Peyer's patch (tissue), 4 donors: ENCODE data around the gene DOCK1. TPM values are rescaled to one million over a fixed set of nuclear protein-coding genes. Genes with fewer than 3 reads are reported as not detected.
"Not testable (repeated sequence)": the region's sequence is repeated elsewhere in the genome, so short reads cannot be mapped to it uniquely, and the experiment has no call there.

Experiments used
- DNase-seq, 3 donors: peaks; one replicate each; pipeline ENCODE4 v3.0.0-alpha.2; 2017 to 2019
- H3K27ac ChIP-seq, 4 donors: fragments of 200-600 bp; sonication (generic); one replicate each; pipeline ENCODE4 v1.5.1; 2016 to 2019
- H3K27me3 ChIP-seq, 2 donors: fragments of 200-600 bp; sonication (generic); one replicate each; pipeline ENCODE4 v1.5.1; 2019
- H3K36me3 ChIP-seq, 3 donors: fragments of 200-600 bp; sonication (generic); one replicate each; pipeline ENCODE4 v1.5.1; 2016 to 2019
- H3K4me1 ChIP-seq, 4 donors: fragments of 200-600 bp; sonication (generic); one replicate each; pipeline ENCODE4 v1.5.1; 2016 to 2019
- H3K4me3 ChIP-seq, 4 donors: fragments of 200-600 bp; sonication (generic); 1 replicate in 3 of 4; 2 replicates in 1 of 4; pipeline ENCODE4 v1.5.1; 2016 to 2019; ENCODE audit warnings: mild to moderate bottlenecking in 1 of 4
- H3K9me3 ChIP-seq, 4 donors: fragments of 200-600 bp; sonication (generic); one replicate each; pipeline ENCODE4 v1.5.1; 2016 to 2019; ENCODE audit warnings: mild to moderate bottlenecking in 1 of 4
- POLR2A ChIP-seq, 2 donors: fragments of 450-650 bp; IDR thresholded peaks; one replicate each; pipeline ENCODE4 v1.5.1; 2017; ENCODE audit warnings: antibody characterized with exemption in 2 of 2, mild to moderate bottlenecking in 2 of 2, moderate library complexity in 2 of 2
- total RNA-seq, 4 donors: library from RNA; depleted of rRNA; stranded (reverse); fragments of >200 nt; gene quantifications; one replicate each; pipeline ENCODE4 v1.1.0, GENCODE V29; 2016
- TF ChIP-seq, protein P1 (sequence below), 6 experiments: fragments of 450-650 bp in 4 of 6; fragments of 200-600 bp in 2 of 6; sonication (generic) in 1 of 6; IDR thresholded peaks; one replicate each; pipeline ENCODE4 v1.5.1; 2017 to 2019; ENCODE audit warnings: antibody characterized with exemption in 6 of 6, mild to moderate bottlenecking in 3 of 6, moderate library complexity in 1 of 6

Gene DOCK1
- total RNA-seq, 4 donors from 2014 or later = 42.0 to 117 (median 92.2) TPM

DNA sequence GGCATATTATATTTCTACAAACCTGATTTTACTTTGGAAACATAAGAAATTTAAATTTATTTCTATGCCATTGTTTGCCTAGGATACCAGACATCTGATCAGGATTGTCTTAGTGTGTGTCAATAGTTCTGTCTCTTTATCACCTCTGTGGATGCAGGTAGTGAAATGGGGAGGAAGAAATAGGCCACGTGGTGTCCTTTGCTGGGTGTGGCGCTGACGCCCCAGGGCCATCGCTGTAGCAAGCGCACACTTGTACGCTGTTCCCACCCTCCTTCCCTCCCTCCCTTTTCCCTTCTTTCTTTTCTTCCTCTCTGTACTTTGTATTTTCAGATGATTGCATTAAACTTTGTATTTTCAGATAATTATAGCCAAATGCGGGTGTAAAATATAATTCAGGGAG is 5.0 kb downstream of the DOCK1 start:
- no peak for DNase-seq
- H3K9me3 ChIP-seq = no peaks in the 10 kb centered on the region
- H3K4me1 ChIP-seq = peaks cover 0 to 6% (median 0%) of the 10 kb centered on the region in 4 donors
- TF ChIP-seq, protein P1, sequence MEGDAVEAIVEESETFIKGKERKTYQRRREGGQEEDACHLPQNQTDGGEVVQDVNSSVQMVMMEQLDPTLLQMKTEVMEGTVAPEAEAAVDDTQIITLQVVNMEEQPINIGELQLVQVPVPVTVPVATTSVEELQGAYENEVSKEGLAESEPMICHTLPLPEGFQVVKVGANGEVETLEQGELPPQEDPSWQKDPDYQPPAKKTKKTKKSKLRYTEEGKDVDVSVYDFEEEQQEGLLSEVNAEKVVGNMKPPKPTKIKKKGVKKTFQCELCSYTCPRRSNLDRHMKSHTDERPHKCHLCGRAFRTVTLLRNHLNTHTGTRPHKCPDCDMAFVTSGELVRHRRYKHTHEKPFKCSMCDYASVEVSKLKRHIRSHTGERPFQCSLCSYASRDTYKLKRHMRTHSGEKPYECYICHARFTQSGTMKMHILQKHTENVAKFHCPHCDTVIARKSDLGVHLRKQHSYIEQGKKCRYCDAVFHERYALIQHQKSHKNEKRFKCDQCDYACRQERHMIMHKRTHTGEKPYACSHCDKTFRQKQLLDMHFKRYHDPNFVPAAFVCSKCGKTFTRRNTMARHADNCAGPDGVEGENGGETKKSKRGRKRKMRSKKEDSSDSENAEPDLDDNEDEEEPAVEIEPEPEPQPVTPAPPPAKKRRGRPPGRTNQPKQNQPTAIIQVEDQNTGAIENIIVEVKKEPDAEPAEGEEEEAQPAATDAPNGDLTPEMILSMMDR (IDR thresholded peaks at IDR 0.05) = no peak
- no peak for TF ChIP-seq POLR2A (IDR thresholded peaks at IDR 0.05)
- H3K27ac ChIP-seq = no peak overlapping the region
- H3K4me3 ChIP-seq = no peak overlapping the region
- no peaks in the 10 kb centered on the region for H3K27me3 ChIP-seq
- H3K36me3 ChIP-seq = no peaks in the 10 kb centered on the region

DNA sequence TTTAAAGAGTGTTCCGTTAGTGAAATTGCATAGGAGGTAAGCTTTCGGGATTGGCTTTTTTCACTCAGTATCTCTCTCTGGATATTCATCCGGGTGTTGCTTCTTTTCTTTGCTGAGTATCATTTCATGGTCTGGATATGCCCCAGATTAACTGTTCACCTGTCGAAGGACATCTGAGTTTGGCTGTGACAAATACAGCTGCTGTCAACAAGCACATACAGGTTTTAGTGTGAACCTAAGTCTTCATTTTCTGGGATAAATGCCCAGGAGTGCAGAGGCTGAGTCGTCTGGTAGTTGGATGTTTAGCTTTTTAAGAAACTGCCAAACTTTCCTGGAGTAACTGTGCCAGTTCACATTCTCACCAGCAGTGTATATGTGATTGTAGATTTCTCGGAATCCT is 5.6 kb downstream of the DOCK1 start:
- no peak for TF ChIP-seq POLR2A (IDR thresholded peaks at IDR 0.05)
- TF ChIP-seq, protein P1 (IDR thresholded peaks at IDR 0.05) = no peak
- H3K4me3 ChIP-seq = no peak overlapping the region
- no peak overlapping the region for H3K27ac ChIP-seq
- H3K4me1 ChIP-seq = peaks cover 0 to 6% (median 0%) of the 10 kb centered on the region in 4 donors
- no peaks in the 10 kb centered on the region for H3K36me3 ChIP-seq
- H3K27me3 ChIP-seq = no peaks in the 10 kb centered on the region
- no peak for DNase-seq
- no peaks in the 10 kb centered on the region for H3K9me3 ChIP-seq

DNA sequence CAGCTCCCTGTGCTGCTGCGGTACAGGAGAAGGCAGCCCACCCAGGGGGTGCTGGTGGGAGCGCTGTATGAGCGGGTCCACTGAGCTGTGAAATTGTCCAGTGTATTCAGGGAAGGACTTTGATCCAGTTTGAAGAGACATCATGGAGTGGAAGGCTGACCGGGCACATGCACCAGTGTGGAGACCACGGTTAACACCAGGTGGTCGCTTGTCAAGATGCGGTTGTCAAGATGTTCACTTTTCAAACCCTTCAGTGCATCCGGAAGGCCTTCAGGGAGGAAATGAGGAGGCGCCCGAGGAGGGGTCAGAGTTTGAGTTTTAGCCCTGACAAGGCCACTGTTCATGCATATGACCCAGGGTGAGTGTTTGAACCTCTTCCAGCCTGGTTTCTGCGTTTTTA is 6.1 kb downstream of the DOCK1 start:
- TF ChIP-seq POLR2A (IDR thresholded peaks at IDR 0.05) = no peak
- Histone ChIP-seq H3K4me3 (no peak overlapping the region), H3K4me1 (peaks cover 0 to 5% (median 0%) of the 10 kb centered on the region in 4 donors), H3K36me3 (no peaks in the 10 kb centered on the region), H3K27ac (no peak overlapping the region), H3K27me3 (no peaks in the 10 kb centered on the region), H3K9me3 (no peaks in the 10 kb centered on the region)
- no peak for DNase-seq

DNA sequence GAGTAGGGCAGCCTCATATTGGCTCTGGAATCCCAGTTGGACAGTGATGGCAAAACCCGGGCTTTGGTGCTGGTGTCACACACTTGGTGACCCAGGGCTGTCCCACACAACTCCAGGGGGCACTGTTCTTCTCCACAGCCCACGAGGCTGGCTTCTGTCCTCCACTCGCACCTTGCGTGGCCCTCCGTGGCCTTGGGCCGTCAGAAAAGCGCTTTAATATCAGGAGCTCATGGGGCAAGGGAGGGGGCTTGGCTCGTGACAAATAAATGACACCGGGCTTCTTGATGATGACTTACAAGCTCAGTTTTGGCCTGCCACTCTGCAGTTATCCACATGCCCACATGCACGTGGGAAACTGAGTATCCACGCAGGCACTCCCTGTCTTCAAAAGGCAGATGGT is 8.1 kb downstream of the DOCK1 start:
- Histone ChIP-seq H3K4me1 (peaks cover 0 to 4% (median 0%) of the 10 kb centered on the region in 4 donors), H3K27me3 (no peaks in the 10 kb centered on the region), H3K9me3 (no peaks in the 10 kb centered on the region), H3K4me3 (no peak overlapping the region), H3K27ac (no peak overlapping the region), H3K36me3 (no peaks in the 10 kb centered on the region)
- DNase-seq = no peak
- TF ChIP-seq POLR2A (IDR thresholded peaks at IDR 0.05) = no peak
- TF ChIP-seq, protein P1 (IDR thresholded peaks at IDR 0.05) = no peak

DNA sequence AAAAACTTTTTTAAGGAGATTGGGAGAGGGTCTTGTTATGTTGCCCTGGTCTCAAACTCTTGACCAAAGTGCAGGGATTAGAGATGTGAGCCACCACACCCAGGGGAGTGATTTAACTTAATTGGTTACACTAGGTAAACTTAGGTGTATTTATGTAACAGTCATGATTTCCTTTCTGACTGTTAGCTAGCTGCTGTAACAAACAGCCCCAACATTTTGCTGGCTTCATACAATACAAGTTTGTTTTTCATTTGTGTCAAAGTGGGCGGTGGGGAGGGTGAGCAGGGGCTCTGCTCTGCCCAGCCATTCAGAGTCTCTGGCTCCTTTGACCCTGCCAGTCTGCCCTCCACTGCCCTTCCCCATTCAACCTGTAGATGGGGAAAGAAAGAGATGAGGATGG is 9.3 kb downstream of the DOCK1 start:
- no peak for TF ChIP-seq POLR2A (IDR thresholded peaks at IDR 0.05)
- TF ChIP-seq, protein P1 (IDR thresholded peaks at IDR 0.05) = no peak

DNA sequence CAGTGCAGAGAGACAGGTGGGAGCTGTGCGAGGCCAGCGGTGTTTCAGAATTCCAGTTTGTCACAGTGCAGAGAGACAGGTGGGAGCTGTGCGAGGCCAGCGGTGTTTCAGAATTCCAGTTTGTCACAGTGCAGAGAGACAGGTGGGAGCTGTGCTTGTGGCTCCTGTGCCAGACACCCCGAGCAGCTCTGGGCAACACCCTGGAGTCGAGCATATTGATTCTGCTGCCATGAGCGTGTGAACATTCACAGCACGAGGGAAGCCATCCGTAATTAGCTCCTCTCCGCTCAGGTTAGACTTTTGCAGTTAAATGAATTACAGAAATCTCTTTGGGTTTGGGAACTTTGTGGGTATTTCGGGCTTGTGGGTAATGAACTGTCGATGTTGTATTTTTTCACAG is 11.7 kb downstream of the DOCK1 start:
- not testable (repeated sequence) for H3K27ac ChIP-seq, H3K27me3 ChIP-seq, DNase-seq, H3K4me3 ChIP-seq, H3K36me3 ChIP-seq, H3K9me3 ChIP-seq
- peaks cover 0 to 13% (median 0%) of the 10 kb centered on the region in 4 donors for H3K4me1 ChIP-seq

More for the DNA sequence above, 9.3 kb downstream of the DOCK1 start:
- no peaks in the 10 kb centered on the region for H3K9me3 ChIP-seq
- H3K27me3 ChIP-seq = no peaks in the 10 kb centered on the region
- peaks cover 0 to 13% (median 0%) of the 10 kb centered on the region in 4 donors for H3K4me1 ChIP-seq
- no peak overlapping the region for H3K27ac ChIP-seq
- H3K36me3 ChIP-seq = no peaks in the 10 kb centered on the region
- no peak overlapping the region for H3K4me3 ChIP-seq
- no peak for DNase-seq

DNA sequence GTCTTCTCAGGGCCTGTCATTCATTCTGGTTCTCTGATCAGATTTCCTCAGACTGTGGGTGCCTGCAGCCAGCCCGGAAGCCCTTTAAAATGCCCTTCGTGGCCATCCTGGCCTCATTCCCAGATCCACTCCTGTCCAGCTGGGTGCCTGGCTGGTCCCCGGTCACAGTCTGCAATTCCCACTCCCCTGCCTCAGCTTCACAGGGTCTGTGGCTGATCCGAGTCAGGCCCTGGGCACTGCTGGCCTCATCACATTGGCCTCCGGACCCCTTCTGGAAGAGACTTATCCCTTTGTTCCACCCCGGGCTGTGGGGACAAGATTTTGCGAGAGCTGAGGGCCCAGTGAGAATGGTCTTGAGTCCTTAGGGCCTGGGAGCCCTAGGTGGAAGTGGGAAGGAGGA is 12.1 kb downstream of the DOCK1 start:
- no peak for TF ChIP-seq POLR2A (IDR thresholded peaks at IDR 0.05)
- TF ChIP-seq, protein P1 (IDR thresholded peaks at IDR 0.05) = no peak
- H3K27ac ChIP-seq = no peak overlapping the region

More for the DNA sequence above, 12.1 kb downstream of the DOCK1 start:
- Histone ChIP-seq H3K4me1 (peaks cover 0 to 13% (median 0%) of the 10 kb centered on the region in 4 donors), H3K4me3 (no peak overlapping the region), H3K9me3 (no peaks in the 10 kb centered on the region), H3K27me3 (no peaks in the 10 kb centered on the region), H3K36me3 (no peaks in the 10 kb centered on the region)
- no peak for DNase-seq
